HPDE6-E6E7 (cell line): ENCODE results near the gene LARP4.
"Not testable (repeated sequence)": the region's sequence is repeated elsewhere in the genome, so short reads cannot be mapped to it uniquely, and the experiment has no call there.

Source experiments
- DNase-seq: peaks from one replicate; pipeline ENCODE4 v3.0.0; 2011; ENCODE audit warnings: missing footprints; ENCODE audit errors: extremely low spot score

Gene LARP4

DNA sequence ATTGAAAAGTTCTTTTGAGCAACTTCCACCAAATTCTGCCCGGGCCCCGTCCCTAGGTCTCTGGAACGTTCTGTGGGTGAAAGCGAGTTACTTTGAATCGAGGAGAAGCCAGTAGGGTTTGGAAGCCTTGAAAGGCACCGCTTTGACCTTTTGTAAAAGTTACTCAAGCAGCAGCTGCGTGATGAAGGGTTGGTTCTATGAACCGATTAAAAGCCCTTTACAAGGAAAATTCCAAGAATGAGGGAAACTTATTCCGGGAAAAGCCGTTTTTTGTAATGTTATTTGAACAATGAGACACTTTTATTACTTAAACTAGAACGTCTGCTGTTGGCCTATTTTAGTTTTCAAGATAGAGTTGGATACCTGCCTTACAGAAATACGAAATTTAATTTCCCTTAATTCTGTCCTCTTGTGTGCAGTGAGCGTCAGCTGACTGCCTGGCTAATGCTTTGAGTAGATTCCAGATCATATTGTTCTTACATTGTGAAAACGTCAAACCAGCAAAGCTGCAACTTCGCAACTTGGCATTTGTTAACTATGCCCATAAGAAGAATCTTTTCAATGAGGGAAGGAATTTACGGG lies 906 bp downstream of the LARP4 start:
- no peak for DNase-seq

DNA sequence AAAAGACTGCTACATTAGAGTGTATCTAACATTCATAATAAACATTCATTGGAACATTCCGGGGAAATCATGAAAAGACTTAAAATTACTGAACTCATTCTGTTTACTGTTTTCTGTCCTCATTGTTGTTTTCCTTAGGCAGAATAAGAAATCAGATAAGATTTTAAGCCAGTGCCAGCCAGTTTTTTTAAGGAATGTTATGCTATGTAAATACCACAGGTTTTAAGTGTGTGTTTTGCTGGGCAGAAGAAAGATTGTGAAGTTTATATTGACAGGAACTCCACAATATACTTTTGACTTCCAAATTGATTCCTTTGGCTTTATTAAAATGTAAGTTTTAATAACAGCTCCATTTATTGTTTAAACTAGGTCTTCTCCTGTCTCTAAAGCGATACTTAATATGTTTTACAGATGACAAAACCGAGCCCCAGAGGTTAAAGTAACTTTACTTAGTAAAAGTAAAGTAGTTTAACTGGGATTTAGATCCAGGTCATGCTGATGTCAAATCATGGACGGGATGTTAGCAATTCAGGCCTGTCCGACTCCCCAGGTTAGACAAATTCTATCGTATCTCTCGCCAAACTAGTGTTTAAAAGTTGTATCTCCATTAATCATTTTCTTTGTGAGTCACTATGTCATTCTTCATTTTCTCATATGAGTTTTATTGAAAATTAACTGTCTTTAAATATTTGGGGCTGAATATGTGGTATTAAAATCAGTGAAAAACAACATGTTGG lies 1.7 kb downstream of the LARP4 start:
- no peak for DNase-seq

DNA sequence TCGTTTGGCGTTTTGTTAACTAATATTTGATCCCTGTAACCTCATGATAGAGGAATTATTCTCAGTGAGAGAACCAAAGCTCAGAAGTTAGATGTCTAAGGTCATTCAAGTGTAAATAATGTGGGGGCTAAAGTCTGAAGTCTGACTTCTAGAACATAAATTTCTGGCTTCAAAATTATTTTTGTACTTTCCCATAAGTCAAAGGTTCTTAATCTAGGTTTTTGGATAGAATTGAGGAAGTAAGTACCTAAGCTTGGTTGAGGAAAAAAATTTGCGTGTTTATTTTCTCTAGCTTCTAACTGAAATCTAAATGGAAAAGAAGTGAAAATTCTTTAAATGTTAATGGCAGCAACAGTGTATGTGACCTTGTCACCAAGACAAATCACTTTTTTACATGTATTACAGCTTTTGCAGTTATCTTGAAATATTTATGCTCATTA lies 2.3 kb downstream of the LARP4 start:
- no peak for DNase-seq

DNA sequence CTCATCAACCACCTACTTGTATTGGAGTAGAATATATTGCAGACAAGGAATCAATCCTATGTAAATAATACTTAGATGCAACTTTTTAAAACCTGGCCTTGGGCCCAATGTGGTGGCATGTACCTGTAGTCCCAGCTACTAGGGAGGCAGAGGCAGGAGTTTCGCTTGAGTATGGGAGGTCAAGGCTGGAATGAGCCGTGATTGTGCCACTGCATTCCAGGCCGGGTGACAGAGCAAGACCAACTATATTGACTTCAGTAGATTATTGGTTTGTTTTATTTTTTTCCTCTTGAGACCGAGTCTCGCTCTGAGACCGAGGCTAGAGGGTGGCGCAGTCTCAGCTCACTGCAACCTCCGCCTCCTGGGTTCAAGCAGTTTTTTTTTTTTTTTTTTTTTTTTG lies 3.6 kb downstream of the LARP4 start:
- no peak for DNase-seq

DNA sequence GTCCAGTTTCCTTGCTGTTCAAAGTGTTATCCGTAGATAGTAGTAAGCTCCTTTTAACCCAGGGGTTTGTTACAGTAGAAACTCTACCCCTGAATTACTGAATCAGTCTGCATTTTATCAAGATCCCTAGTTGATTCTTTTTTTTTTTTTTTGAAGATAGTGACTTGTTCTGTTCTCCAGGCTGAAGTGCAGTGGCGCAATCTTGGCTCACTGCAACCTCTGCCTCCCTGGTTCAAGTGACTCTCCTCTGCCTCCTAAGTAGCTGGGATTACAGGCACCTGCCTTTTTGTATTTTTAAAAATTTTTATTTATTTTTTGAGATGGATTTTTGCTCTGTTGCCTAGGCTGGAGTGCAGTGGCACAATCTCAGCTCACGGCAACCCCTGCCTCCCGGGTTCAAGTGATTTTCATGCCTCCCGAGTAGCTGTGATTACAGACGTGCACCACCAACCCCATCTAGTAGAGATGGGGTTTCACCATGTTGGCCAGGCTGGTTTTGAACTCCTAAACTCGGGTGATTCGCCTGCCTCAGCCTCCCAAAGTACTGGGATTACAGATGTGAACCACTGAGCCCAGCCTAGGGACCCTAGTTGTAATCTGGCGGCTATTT lies 10.5 kb downstream of the LARP4 start:
- no peak for DNase-seq

DNA sequence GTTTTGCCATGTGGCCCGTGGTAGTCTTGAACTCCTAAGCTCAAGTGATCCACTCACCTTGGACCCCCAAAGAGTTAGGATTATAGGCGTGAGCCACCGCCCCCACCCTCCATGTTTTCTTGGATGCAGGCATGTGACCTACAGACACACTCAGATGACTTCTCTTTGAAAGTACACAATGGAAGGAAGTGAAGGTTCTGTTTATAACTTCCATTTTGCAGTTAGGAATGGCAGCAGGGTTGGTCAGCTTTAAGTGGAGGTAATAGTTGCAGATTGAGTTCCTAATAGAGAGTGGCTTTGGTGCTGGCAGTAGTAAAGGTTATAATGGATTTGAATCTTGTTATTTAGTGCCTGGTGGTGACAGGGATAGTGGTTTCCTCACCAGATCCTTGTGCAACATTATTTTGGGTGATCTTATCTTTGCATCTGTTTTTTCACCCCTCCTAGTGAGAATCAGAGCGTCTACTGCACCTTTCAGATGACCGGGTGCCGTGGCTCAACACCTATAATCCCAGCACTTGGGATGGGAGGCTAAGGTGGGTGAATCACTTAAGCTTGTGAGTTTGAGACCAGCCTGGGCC lies 15.3 kb downstream of the LARP4 start:
- no peak for DNase-seq

DNA sequence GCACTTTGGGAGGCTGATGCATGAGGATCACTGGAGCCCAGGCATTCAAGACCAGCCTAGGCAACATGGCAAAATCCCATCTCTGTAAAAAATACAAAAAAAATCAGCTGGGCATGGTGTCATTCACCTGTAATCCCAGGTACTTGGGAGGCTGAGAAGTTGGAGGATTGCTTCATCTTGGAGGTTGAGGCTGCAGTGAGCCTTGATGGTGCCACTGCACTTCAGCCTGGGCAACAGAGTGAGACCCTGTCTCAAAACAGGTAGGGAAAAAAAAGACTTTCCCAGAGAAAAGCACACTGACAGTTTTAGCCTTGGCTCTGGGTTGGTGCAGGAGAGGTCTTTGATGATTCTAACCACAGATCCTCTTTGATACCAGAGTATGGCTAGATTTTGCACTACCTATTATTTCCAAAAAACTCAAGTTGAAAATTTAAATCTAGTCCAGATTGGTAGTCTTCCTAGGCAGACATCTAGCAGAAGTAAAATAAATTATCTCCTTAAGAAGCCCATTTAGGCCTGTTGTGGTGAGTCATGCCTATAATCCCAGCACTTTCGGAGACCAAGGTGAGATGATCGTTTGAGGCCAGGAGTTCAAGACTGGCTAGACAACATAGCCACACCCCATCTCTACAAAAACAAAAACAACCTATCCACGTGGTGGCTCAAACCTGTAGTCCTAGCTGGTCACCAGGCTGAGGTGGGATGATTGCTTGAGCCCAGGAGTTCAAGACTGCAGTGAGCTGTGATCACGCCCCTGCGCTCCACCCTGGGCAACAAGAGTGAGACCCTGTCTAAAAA lies 18.6 kb downstream of the LARP4 start:
- no peak for DNase-seq

DNA sequence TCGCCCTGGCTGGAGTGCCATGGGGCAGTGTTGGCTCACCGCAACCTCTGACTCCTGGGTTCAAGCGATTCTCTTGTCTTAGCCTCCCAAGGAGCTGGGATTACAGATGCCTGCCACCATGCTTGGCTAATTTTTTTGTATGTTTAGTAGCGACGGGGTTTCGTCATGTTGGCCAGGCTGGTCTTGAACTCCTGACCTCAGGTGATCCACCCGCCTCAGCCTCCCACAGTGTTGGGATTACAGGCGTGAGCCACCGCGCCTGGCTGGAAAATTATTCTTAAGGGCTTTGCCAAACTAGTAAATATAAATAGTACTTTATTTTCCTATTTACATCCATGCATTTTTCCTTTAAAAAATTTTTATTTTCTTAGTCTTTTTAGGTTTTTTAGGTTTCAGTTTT lies 22.2 kb downstream of the LARP4 start:
- not testable (repeated sequence) for DNase-seq

DNA sequence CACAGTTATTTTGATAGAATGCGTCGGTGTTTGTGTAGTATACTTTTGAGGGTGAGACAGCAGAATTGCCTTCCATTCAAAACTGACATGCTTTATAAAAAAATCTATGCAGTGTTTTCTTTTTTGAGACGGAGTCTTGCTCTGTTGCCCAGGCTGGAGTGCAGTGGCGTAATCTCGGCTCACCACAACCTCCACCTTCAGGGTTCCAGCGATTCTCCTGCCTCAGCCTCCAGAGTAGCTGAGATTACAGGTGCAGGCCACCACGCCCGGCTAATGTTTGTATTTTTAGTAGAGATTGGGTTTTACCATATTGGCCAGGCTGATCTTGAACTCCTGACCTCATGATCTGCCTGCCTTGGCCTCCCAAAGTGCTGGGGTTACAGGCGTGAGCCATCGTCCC lies 22.7 kb downstream of the LARP4 start:
- DNase-seq: not testable (repeated sequence)

DNA sequence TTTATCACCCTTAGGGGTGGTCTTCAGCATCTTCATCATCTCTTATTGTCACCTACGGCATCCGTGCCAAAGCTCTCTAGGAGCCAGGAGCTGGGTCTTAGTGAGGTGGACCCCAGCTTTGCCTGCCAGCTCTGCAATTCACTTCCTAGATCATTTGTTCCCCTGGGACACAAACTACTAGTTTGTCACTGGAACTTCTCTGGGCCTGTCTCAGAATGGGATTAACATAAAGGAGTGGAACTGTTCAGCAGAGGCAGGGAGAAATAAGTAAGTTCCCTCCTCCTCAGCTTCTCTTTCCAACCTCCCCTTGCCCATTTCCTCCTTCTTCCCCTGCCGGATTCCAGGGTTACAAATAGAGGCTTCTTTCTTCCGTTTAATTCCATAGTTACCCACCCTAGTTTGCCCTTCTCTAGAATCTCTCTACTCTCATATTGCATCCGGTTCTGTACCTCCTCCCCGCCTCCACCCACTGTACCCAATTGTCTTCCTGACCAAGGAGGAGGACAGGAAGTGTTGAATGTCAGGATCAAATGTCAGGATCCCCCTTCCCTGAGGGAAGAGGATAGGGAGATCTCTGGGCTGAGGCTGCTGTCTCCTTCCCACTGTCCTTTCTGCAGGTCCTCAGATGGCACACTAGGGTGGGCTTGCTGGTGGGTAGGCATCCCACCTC lies 25.0 kb downstream of the LARP4 start:
- no peak for DNase-seq

DNA sequence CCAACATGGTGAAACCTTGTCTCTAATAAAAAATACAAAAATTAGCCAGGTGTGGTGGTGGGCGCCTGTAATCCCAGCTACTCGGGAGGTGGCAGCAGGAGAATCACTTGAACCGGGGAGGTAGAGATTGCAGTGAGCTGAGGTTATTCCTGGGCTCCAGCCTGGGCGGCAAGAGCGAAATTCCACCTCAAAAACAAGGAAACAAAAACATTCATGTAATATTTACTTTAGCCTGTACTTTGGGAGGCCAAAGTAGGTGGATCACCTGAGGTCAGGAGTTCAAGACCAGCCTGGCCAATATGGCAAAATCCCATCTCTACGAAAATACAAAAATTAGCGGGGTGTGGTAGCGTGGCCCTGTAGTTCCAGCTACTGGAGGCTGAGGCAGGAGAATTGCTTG lies 31.0 kb downstream of the LARP4 start:
- DNase-seq: not testable (repeated sequence)

DNA sequence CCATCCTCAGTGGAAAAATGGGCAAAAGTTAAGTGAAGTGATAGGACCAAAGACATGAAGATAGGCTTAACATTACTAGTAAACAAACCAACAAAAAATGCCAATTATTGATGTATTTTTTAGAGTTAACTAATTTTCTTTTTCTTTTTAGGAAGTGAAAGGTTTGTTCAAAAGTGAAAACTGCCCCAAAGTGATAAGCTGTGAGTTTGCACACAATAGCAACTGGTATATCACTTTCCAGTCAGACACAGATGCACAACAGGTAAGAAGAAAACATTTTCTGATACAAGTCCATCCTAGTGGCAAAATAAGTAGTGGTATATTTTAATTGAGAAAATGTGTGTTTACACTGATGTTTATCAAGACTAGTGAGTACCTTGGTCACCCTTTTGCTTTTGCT lies 39.6 kb downstream of the LARP4 start:
- DNase-seq: no peak

DNA sequence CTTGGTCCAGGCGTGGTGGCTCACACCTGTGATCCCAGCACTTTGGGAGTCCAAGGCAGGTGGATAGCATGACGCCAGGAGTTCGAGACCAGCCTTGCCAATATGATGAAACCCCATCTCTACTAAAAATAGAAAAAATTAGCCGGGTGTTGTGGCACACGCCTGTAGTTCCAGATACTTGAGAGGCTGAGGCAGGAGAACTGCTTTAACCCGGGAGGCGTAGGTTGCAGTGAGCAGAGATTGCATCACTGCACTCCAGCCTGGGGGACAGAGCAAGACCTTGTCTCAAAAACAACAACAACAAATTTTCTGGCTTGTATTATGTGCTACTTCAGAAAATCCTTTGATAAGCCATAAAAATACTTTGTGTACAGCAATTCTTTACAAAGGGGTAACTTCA lies 41.1 kb downstream of the LARP4 start:
- no peak for DNase-seq

DNA sequence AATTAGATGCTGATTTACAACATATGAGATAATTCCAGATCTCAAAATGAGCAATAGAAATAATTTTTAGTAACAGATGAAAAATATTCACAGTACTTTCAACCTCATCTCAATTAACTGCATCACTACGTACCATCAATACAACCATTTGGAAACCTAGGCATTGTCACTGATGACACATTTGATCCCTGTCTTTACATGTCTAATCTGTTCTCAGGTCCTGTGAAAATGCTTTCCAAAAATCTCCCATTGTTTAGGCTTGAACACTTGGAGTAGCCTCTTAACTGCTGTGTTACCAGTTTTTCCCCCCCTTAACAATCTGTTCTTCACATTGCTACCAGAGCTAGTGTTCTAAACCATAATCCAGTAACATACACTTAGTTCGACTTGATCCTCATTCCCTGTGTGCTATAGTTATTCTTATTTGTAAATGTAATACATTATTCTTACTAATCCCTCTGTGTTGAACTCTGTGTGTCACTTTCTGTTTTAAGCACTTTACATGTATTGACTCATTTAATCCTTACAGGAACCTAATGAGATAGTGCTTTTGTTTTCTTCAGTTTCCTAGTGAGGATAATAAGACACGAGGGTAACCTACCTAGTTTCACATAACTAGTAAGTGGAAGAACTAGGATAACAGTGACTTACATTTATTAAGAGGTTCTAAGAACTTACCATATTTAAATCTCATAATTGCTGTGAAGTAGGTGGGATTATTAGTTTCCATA lies 41.7 kb downstream of the LARP4 start:
- no peak for DNase-seq

DNA sequence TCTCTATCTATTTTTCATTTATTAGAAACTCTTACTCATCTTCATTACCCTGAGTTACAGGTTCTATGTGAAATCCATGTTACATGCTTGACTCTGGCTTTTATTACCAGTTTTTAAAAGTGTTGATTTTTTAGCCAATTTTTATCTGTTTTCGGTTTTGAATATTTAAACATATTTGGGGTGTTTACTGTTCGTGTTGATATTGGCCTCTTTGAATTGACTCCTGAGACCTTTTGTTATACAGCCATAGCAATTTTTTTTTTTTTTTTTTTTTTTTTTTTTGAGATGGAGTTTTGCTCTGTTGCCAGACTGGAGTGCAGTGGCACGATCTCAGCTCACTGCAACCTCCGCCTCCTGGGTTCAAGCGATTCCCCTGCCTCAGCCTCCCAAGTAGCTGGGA lies 49.0 kb downstream of the LARP4 start:
- not testable (repeated sequence) for DNase-seq

DNA sequence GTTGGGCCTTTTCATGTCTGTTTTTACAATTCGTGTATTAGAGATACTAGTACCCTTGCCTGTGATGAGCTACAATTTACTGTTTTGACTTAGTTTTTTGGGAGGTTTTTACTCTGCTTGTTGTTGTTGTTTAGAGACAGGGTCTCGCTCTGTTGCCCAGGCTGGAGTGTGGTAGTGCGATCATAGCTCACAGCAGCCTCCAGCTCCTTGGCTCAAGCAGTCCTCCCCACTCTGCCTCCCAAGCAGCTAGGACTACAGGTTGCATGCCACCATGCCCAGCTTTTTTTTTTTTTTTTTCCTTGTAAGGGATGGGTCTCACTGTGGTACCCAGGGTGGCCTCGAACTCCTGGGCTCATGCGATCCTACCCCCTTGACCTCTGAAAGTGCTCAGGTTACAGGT lies 52.1 kb downstream of the LARP4 start:
- DNase-seq: no peak

DNA sequence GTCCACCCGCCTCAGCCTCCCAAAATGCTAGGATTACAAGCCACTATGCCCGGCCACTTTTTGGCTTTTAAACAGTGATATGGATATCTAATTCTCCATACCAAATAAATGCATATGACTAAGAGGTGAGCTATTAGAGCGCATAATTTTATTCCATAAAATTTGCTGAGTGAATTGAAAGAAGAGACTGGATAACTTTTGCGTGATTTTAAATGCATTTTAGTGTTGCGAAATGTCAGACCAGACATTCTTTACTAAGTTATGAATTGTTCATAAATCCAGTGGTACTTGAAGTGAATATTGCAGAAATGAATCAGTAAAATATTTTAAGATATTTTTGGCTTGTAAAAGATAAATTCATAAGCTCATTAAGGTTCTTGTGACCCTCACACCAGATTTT lies 53.2 kb downstream of the LARP4 start:
- DNase-seq: no peak

DNA sequence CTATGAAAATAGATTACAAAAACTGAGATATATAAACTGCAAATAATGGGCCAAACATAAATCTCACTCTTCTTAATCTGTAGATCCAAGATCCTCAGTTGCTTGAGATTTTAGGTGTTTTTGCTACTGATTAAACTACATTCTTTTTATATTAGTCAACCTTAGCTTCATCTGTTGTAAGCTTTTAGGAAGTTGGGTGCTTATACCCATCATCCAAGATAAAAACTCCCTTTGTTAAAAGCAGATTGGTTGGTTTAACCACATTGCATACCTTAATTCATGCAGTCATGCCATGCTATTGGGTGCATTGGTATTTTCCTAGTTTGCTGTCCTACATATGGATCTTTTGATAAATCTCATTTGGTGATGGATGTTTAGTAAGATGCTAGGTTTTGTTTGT lies 57.9 kb downstream of the LARP4 start:
- no peak for DNase-seq

DNA sequence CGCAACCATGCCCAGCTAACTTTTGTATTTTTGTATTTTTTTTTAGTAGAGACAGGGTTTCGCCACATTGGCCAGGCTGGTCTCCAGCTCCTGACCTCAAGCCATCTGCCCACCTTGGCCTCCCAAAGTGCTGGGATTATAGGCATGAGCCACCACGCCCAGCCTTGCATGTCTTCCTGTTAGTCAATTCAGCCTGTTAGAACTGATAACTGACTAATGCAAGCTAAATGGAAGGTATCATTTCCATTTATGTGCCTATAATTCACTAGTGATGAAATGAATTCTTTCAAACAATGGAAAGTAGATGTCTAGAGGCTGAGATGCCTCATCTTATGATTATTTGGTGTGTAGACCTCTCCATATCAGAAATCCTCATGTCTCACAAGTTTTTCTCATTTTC lies 66.8 kb downstream of the LARP4 start:
- no peak for DNase-seq

DNA sequence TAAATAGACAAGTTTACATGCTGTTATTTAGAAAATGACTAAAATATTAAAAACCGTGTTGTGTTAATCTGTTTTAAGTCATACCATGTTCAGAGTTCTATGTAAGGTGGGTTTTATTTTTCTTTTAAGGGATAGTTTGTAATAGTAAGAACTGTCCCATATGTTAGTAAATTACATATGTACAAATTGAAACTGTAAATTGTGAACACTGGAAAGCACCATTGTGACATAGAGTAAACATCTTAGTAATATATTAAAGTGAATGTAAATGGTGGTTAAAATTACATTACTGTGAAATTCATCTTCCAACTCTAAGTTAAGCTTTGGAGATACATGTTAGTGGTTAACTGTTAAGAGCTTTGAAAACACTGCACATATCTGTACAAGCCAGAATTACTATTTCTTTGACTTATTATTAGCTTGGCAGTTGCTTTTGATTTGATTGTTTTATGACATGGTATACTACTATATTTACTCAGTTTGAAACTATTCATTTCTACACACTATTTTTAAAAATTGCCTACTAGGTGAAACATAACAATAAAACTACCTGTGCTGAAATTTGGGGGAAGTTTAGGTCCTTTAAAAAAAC lies 76.7 kb downstream of the LARP4 start:
- DNase-seq: no peak

DNA sequence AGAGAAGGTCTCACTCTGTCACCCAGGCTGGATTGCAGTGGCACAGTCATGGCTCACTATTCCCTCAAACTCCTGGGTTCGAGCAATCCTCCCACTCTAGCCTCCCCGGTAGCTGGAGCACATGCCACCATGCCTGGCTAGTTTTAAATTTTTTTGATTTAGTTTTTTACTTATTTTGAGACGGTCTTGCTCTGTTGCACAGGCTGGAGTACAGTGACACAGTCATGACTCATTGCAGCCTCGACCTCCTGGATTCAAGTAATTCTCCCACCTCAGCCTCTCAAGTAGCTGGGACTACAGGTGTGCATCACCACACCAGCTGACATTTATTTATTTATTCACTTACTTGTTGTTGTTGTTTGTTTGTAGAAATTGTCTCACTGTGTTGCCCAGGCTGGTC lies 81.9 kb downstream of the LARP4 start:
- no peak for DNase-seq
